ENCODE data around the gene BRSK2.
"Not testable (repeated sequence)": the region's sequence is repeated elsewhere in the genome, so short reads cannot be mapped to it uniquely, and the experiment has no call there.

The BRSK2 gene

GRCh38 chr11:1410366-1411291 is 20.9 kb downstream of the BRSK2 start:
- no peak for DNase-seq

GRCh38 chr11:1411301-1411700 is 21.6 kb downstream of the BRSK2 start:
- no peak for DNase-seq

DNA sequence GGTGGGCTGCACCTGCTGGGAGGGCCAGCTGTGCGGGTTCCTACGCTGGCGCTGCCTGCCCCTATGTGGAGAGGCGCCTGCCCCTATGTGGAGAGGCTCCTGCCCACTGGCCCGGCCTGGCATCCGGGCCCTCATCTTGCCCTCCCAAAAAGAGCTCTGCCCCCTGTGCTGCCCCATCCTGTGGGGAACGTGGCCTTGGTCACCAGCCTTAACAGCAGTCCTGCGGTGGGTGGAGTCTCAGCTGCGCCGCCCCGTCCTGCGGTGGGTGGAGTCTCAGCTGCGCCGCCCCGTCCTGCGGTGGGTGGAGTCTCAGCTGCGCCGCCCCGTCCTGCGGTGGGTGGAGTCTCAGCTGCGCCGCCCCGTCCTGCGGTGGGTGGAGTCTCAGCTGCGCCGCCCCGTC is 22.0 kb downstream of the BRSK2 start:
- not testable (repeated sequence) for DNase-seq

GRCh38 chr11:1412377-1413095 is 22.8 kb downstream of the BRSK2 start:
- no peak for DNase-seq

DNA sequence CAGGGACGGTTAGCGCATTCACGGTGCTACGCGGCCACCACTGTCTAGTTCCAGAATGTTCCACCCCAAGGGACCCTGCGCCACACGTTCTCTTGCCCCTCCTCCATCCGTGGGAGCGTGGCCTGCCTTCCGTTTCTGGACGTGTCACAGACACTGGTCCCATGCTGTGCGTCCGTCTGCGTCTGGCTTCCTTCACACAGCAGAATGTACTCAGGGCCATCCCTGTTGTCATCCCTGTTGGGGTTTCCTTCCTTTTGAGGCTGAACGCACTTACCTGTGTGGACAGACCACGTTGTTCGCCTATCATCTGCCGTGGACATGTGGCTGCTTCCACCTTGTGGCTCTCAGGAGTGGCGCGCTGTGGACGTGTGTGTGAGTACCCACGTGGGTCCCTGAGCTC is 24.9 kb downstream of the BRSK2 start:
- no peak for DNase-seq

DNA sequence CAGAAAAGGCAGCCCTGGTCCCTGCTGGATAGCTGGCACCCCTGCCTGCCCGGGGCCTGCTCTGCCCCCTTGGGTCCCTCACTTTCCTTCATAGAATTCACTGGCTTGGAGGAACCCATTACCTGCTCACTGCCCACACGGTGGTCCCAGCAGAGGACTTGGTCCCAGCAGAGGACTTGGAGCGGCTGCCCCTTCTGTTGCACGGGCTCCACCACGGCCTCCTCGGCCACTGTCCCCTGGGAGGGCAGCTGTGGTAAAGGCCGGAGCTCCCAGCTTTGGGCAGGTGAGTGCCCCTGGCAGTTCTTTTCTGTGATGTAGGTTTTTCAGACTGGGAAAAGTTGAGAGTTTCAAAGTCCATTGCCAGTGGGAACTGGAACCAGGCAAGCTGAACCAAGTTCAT is 25.9 kb downstream of the BRSK2 start:
- DNase-seq, result no peak

DNA sequence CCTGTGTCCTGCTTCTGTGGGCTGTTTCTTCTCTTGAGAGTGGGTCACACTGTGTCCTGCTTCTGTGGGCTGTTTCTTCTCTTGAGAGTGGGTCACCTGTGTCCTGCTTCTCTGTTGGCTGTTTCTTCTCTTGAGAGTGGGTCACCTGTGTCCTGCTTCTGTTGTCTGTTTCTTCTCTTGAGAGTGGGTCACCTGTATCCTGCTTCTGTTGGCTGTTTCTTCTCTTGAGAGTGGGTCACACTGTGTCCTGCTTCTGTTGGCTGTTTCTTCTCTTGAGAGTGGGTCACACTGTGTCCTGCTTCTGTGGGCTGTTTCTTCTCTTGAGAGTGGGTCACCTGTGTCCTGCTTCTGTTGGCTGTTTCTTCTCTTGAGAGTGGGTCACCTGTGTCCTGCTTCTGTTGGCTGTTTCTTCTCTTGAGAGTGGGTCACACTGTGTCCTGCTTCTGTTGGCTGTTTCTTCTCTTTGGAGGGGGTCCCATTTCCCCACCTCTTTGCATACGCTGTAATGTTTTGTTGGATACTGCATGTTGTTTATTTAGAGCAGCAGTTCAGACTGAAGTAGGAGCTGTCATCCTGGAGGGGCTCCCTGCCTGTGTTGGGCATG is 28.6 kb downstream of the BRSK2 start:
- DNase-seq, result not testable (repeated sequence)

DNA sequence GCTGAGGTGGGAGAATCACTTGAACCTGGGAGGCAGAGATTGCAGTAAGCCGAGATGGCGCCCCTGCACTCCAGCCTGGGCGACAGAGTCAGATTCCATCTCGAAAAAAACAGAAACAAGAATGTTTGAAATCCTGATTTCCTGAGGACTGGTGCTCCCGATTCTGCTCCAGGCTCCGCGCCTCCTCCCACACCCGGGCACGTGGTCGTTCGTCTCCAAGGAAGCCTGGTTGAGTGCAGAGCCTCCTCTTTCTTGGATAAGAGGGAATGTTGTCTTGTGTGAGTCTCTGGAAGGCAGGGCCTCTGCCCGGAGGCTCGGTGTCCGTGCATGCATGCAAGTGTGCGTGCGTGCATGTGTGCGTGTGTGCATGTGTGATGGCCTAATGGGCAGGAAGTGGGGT is 30.1 kb downstream of the BRSK2 start:
- DNase-seq, result no peak

DNA sequence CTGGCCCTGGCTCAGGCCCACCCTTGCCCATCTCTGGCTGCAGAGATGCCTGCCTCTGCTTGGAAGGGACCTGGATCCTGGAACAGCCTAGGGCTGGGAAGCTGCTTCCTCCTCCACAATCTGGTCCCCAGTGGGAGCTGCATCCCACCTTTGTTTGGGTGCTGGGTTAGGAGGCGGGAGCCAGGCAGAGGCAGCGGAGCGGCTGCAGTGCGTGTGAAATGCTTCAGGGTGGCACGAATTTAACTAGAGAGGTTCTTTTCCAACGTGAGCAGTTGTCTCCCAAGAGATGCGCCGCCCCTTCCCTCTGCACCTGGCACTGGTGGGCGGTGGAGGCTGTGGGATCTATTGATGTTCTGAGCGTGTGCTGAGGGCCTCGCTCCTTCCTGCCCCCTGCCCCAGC is 31.6 kb downstream of the BRSK2 start:
- DNase-seq, result no peak

DNA sequence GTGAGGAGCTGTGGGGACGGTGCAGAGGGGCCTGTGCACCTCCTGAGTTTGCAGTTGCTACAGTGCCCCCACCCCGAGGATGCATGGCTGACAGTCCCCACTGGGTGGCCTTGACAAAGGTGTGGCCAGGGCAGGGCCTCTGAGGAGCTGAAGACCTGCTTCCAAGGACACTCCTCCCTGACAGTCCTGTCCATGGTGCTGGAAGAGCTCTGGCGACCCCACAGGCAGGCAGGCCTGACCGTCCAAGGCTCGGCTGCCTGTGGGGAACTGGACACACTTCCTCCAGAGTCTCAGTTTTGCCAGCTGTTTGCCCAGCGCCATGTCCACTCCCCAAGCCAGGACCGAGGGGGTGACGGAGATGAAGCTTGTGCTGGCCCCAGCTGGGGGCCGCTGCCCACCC is 32.7 kb downstream of the BRSK2 start:
- DNase-seq, result no peak

DNA sequence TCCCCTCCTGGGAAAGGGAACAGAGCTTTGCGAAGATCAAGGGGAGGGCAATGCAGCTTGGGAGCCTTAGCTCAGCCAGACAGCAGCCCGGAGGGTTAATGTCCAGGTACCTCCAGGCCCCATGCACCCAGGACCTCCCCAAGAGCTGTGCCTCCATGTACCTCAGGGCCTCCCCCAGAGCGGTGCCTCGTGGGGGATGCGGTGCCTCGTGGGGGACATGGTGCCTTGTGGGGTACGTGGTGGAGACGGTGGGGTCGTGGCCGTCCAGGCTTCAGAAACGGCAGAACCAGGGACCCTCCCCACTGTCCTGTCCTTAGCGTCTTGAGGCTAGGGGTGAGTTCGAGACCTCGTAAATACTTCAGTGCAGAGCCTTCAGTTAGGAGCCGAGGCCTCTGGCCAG is 33.2 kb downstream of the BRSK2 start:
- DNase-seq, result no peak

DNA sequence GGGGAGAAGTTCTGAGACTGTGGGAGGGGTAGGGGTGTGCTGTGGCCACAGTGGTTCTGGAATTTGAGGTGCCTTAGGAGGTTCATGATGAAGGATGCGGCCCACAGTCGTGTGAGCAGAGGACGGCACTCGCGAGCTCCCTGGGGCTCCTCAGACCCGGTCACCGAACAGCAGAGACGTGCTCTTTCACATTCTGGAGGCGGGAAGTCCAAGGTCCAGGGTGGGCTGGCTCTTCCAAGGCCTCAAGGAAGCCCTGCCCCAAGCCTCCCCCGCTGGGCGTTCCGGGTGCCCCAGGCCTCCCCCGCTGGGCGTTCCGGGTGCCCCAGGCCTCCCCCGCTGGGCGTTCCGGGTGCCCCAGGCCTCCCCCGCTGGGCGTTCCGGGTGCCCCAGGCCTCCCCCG is 33.7 kb downstream of the BRSK2 start:
- DNase-seq, result not testable (repeated sequence)

DNA sequence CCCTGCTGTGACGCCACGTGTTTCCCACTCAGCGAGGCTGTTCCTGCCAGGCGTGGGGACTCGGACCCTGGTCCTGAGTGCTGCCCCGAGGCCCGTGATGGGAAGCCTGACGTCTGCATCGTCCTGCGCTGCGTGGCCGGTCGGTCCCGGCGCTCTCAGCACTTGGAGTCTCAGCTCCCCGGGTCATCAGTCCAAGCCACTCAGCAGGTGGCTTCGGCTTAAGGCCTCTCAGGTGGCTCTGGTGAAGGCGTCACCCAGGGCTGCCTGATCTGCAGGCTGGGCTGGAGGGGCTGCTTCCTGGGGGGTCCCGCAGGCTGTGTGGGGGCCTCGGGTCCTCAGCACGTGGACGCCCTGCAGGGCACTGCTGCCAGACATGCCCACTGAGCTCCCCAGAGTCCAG is 35.3 kb downstream of the BRSK2 start:
- DNase-seq, result no peak

DNA sequence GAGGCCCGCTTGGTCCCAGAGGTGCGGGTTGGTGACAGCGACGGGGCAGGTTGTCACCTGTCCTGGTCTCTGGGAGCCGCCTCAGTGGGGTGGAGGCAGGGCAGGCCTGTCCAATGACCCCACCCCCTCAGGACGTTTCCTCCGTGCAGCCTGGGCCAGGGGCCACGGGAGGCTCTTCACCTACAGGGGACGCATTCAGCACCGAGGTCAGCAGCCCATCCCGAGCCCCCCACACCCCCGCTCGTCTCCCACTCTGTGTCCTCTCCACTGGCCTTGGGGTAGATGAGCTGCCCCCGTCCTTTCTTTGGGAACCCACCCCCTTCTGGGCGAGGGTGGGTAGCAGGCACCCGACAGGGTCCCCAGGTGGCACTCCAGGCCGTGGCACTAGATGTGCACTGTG is 35.7 kb downstream of the BRSK2 start:
- DNase-seq, result no peak

GRCh38 chr11:1428762-1429316 is 39.1 kb downstream of the BRSK2 start:
- no peak for DNase-seq

GRCh38 chr11:1433568-1433967 is 43.8 kb downstream of the BRSK2 start:
- DNase-seq, result no peak

- DNase-seq, result no peak
These were observed 44.4 kb downstream of the BRSK2 start for GRCh38 chr11:1433977-1434640.

GRCh38 chr11:1435479-1435819 is 45.7 kb downstream of the BRSK2 start:
- DNase-seq, result not testable (repeated sequence)

DNA sequence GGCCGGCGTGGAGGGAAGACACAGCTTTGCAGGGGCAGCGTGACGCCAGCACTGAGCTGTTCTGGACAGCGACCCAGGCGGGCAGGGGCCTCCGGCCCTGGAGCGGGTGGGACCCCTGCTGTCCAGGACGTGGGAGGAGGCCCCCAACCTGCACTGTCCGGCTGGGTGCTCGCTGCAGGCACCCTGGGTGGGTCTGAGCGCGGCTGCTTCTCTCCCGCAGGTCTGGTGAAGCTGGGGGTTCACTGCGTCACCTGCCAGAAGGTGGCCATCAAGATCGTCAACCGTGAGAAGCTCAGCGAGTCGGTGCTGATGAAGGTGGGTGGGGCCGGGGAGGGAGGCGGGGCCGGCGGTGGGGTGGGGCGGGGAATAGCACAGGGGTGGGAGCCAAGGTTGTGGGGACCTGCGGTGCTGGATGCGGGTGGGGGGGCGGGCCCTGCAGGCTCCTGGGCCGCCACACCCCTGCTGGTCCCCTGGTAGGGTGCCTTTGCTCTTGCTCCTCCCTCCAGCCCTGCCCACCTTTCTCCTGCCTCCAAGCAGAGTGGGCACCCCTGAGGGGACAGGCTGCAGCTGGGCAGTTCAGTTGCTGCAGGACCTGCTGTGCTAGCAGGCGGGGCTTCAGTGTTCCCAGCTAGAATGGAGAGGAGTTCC is 46.2 kb downstream of the BRSK2 start:
- no peak for DNase-seq

GRCh38 chr11:1436468-1437039 is 46.8 kb downstream of the BRSK2 start:
- DNase-seq, result no peak

GRCh38 chr11:1437500-1437899 is 47.8 kb downstream of the BRSK2 start:
- DNase-seq, result no peak

Data from activated CD4-positive, alpha-beta T cell treated with anti-CD3 and anti-CD28 coated beads, Interleukin-10, Interleukin-2, amounts not matched to agents 100 ng/mL and 50 ng/mL, durations not matched to agents 16 hours and 8 hours (primary cell).